HG03039 (cell line): ENCODE data around the gene FNIP2.
"Not testable (repeated sequence)": the region's sequence is repeated elsewhere in the genome, so short reads cannot be mapped to it uniquely, and the experiment has no call there.

Experiments
- ATAC-seq: cut with Tn5 transposase; IDR thresholded peaks from one replicate; pipeline ENCODE4 v1.9.1; 2021; ENCODE audit warnings: mild to moderate bottlenecking, moderate library complexity; ENCODE audit not compliant: unreplicated experiment

The FNIP2 gene

DNA sequence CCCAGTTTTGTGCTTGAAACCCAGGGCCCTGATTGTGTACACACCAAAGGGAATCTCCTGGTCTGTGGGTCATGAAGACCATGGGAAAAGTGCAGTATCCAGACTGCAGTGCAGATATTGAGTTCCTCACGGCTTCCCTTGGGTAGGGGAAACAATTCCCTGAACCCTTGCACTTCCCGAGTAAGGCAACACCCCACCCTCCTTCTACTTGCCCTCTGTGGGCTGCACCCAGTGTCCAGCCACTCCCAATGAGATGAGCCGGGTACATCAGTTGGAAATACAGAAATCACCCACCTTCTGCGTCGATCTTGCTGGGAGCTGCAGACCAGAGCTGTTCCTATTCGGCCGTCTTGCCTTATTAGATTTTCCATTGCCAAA, 134.2 kb downstream of the FNIP2 start:
- ATAC-seq, result no peak

DNA sequence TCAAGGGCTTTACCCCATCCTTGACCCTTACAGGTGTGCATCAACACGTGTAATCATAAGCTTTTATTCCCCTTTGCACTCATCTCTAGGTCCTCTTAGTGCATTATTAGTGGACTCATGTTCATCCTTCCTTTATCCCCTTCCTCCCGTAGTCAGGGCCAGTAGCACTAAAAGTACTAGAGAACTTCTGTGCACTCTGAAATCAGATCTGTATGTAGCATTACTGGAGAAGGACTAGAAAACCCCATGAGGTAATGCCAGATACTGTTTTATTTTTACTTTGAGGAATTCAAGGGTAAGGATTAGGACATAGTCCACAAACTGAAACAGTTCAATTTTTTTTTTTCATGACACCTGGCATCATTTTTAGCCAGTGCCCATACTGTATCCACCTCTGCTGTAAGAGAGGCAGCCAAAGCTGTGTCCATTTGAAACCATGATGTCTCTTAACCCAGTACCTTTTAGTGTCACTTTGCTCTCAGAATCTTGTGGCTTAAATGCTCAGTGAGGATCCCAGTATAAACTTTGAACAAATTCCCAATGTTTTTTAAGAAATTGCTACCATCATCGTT, 134.7 kb downstream of the FNIP2 start:
- no peak for ATAC-seq

DNA sequence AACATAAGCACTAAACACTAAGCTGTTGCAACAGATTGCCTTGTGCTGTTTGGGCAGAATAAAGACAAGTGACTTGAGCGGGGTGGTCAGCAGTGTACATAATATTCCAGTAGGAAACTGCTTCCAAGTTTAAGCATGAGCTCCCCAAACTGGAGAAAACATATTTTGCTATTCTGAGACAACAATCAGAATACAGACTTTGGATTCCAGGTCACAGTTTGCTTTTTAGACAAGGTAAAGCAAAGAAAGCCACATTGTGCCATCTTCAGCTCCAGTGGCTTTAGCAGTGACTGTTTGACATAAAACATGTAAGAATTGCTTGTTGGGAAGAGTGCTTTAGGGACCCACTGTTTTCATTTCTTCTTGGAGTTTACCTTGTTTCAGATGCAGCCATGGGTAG, 136.0 kb downstream of the FNIP2 start:
- ATAC-seq, result no peak

DNA sequence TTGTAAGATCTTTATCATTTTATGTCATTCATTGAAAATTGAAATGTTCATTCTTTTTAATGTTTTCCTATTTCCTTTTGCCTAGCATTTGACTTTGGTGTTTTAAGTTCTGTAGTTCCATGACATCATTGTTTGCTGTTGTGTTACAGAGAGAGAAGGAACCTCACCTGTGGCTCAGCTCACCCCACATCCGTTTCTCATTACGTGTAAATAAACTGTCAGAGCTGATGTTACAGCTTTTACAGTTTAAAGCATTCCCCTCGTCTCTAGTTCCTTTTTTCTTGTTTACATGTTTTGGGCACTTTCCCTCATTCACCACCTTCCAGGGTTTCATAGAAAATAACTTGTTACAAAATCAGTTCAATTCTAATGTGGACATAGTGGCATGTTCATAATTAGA, 137.2 kb downstream of the FNIP2 start:
- ATAC-seq, result peak; percentile 78

DNA sequence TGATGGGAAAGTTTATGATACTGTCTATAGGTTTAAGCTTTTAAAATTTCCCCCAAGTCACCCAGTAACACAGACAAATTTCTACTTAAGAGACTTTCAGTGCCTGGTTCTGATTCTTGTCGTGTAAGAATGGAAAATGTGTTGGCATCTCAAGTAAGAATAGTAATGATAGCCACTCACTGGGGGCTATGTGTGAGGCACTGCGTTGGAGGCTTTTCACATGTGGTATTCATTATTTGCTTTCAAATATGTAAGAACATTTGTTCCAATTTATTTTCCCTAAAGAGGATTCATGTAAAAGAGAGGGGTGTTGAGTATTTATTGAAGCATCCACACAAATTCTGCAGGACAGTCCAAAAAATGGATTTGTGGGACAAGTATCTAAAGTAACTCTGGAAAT, 143.6 kb downstream of the FNIP2 start:
- no peak for ATAC-seq

DNA sequence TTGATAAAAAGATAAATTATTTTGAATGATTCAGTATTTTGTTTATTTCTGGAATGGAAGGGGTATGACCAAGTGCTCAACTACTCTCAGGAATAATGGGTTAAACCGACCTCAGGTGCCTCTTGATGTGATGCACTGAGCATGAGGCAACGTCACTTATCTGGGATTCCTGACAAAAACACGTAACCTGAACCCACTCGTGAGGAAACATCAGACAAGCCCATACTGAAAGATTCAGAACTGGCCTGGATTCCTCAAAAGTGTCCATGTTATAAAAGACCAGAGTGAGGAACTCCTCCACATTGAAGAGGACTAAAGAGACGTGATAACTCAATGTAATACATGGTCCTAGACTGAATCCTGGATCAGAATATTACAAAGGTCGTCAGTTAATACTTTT, 144.0 kb downstream of the FNIP2 start:
- ATAC-seq, result no peak

DNA sequence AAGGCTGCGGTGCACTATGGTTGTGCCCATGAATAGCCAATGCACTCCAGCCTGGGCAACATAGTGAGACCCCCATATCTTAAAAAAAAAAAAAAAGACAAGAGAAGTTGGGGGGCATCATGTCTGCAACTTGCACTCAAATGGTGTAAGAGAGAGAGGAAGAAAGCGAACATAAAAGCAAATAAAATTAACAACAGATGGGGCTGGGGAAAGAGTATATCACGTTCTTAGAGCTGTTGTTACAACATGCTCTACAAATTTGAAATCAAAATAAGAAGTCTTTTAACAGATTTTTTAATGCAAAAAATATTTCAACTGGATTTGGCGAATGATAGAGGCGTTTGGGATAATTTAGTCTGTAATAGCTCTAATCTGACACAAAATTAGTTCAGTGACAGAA, 144.9 kb downstream of the FNIP2 start:
- ATAC-seq, result no peak

DNA sequence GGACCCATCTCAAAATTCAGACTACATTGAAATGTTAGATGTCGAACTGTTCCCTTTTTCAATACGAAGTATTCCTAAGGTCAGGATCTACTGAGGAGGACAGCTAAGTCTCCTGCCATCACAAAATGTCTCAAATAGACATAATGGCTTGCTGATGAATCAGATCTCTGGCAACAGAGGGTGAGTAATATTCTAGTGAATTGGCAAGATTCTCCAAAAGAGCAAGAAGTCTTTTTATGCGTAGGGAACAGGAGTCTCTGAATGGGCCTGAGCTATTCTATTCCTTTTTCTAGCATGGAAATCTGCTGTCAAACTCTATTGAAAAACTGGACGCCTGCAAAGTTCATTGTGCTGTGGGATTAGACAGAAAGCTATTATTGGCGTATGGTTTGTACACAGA, 145.4 kb downstream of the FNIP2 start:
- no peak for ATAC-seq

DNA sequence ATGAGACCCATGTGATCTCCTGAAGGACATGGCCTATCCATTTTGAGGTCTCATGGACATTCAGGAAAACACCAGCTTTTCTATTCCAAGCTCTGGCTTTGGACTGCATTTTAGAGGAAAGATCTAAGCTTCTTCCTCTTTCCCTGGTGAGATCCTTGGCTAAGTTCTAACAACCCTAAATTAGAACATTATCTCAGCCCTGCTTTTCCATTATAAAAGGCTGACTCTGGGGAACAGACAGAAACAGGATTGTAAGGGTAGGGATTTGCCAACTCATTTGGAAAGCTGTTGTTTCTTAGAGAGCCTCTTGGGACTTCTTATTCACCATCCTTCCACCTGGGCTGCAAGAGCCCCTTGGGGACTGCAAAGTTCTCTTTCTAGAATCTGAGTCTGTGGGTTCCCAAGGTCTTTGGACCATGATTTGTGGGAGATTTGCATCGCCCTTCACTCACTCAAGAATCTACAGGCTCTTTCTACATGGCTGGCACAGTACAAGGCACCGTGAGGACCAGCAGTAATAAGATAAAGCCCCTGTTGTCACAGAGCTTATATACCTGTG, 146.9 kb downstream of the FNIP2 start:
- no peak for ATAC-seq

DNA sequence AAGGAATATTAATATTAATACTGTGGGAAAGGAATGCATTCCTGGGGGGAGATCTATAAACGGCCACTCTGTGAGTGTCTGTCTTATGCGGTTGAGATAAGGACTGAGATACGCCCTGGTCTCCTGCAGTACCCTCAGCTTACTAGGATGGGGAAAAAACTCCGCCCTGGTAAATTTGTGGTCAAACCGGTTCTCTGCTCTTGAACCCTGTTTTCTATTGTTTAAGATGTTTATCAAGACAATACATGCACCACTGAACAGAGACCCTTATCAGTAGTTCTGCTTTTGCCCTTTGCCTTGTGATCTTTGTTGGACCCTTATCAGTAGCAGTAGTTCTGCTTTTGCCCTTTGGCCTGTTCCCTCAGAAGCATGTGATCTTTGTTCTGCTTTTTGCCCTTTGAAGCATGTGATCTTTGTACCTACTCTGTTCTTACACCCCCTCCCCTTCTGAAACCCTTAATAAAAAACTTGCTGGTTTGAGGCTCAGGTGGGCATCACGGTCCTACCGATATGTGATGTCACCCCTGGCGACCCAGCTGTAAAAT, 151.7 kb downstream of the FNIP2 start:
- not testable (repeated sequence) for ATAC-seq

DNA sequence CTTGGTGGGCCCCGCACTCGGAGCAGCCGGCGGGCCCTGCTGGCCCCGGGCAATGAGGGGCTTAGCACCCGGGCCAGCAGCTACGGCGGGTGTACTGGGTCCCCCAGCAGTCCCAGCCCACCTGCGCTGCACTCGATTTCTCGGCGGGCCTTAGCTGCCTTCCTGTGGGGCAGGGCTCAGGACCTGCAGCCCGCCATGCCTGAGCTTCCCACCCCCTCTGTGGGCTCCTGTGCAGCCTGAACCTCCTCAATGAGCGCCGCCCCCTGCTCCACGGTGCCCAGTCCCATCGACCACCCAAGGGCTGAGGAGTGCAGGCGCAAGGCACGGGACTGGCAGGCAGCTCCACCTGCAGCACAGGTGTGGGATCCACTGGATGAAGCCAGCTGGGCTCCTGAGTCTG, 158.9 kb downstream of the FNIP2 start:
- not testable (repeated sequence) for ATAC-seq

DNA sequence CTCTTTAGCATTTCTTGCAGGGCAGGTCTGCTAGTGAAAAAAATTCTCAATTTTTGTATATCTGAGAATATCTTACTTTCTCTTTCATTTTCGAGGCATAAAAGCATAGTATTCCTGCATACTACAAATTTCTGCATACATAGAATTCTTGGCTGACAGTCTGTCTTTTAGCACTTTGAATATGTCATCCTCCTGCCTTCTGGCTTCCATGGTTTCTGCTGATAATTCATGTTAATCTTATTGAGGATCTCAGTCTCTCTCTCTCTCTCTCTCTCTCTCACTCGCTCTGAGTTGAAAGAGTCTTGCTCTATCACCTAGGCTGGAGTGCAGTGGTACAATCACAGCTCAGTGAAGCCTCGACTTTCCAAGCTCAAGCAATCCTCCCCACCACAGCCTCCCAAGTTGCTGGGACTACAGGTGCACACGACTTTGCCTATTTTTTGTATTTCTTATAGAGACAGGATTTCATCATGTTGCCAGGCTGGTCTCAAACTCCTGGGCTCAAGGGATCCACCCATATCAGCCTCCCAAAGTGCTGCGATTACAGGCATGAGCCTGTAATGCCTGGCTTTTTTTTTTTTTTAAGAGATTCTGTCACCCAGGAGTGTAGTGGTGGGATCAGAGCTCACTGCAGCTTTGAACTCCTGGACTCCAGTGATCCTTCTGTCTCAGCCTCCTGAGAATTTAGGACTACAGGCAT, 161.3 kb downstream of the FNIP2 start:
- ATAC-seq, result no peak

DNA sequence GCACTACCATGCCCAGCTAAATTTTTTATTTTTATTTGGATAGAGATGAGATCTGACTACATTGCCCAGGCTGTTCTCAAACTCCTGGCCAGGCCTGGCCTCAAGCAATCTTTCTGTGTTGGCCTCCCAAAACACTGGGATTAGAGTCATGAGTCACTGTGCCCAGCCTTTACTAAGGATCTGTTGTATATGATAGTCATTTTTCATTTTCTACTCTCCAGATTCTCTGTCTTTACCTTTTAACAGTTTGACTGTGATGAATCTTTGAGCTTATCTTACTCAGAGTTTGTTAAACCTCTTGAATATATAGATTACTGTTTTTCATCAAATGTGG, 161.8 kb downstream of the FNIP2 start:
- ATAC-seq, result no peak

DNA sequence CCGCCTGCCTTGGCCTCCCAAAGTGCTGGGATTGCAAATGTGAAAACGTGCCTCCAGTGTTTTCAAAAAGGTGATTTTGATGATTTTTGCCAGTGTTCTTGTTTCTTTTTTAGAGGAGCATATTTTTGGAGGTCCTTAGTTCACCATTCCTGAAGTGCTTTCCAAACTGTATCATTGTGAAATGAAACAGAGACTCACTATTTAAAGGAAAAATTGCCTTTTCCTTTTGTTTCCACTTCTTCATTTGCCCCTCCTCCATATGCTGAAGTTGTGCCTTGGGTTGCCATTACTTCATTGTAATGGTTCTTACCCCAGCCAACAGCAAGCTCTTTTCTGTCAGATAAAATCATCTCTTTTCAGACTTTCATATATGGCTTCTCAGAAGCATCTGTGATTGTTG, 164.4 kb downstream of the FNIP2 start:
- no peak for ATAC-seq

DNA sequence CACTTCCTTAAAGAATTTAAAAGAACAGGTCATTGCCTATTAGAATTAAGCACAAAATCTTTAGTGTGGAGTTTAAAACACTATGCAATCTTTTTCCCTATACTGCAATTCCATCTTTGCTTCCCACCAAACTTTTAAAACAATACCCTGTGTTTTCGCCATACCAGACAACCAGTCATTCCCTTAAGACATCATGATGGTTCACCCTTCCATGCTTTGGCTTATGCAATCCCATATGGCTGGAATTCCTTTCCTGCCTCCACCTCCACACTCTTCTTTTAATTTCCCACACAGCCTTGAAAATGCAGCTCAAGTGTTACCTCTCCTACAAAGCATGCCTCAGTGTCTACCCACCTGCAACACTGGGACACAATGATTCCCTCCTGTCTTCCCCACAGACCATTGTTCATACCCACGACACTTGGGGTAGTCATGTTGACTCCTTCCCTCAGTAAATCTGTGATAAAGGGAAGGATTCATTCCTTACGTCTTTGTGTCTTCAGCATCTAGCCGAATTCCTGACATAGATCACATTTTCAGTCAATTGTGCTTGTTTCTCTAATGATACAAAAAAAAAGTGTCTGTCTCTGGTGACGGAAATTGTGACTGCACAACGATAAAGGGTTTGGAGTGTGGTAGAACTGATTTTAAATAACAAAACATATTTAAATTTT, 166.3 kb downstream of the FNIP2 start:
- ATAC-seq, result no peak

DNA sequence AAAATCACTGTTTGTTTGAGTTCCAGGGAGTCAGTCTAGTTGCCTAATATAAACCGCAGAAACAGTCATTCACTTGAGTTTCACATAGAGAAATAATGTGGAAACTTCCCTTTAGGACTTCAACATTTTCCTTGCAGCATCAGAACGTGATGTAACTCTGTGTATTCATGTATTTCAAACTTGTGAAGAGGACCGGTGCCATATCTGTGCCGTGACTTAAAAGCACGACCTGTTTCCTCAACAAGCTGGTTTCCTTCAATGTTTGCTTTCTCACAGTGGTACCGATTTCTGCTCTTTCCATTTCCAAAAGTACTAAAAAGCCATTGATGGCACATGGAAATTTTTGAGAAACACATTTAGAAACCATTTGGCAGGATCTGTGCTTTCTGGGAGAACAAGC, 167.4 kb downstream of the FNIP2 start:
- ATAC-seq, result no peak

DNA sequence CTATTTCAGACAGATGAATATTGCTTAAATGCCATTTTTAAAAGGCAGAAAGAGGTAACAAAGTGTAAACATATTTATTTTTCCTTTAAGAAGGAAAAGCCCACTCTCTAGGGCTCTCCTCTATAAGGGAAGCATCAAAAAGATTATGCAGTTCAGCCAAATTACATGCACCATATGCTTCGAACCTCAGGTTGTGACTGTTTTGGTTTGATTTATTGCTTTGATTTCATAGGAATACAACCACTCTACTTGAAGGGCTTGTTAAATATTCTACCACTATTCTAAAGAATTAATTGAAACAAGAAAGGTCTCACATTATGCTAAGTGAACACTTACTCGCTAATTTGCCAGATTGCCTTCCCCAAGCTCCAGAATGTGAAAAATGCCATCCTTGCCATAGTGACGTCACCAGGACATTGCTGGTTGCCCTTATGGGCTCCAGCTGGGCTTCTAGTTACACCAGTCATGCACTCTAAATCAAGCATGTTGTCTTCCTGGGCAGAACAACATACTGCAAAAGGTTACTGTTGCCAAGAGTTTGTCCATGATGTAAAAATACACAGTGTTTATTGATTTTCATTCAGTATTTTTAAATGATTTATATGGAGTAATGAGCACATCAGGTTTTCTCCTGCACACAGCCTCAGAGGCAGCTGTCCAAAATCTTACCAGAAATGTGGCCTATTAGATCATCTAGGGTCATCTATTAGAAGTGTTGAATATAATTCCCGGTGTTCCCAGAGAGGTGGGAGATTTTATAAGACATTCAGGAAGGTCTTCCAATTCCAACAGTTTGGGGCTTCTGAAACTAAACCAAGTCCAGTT, 169.6 kb downstream of the FNIP2 start:
- no peak for ATAC-seq

DNA sequence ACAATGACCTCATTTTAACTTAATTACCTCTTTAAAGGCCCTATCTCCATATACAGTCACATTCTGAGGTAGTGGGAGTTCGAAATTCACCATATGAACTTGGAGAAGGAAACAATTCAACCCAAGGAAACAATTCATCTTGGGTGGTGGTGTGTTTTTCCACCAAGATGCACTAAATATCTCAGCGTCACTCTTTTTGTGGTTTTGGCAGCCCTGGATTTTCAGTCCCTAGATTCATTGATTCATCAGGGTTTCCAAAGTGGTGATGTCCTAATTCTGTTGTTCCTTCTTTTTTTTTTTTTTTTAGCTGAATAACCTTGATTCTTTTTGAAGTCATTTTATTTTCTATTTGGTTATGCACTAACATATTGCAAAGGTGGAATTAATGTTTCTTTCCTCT, 171.4 kb downstream of the FNIP2 start:
- no peak for ATAC-seq

DNA sequence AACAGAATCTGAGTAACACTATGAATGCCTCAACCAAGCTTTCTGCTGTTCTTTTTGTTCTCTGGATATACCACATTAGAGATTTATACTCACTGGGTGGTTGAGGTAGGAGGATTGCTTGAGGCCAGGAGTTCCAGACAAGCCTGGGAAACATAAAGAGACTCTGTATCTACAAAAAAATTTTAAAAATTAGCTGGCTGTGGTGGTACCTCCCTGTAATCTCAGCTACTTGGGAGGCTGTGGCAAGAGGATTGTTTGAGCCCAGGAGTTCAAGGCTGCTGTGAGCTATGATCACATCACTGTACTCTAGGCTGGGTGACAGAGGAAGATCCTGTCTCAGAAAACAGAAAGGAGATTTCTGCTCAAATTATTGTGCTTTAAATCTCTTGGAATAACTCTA, 172.5 kb downstream of the FNIP2 start:
- no peak for ATAC-seq

DNA sequence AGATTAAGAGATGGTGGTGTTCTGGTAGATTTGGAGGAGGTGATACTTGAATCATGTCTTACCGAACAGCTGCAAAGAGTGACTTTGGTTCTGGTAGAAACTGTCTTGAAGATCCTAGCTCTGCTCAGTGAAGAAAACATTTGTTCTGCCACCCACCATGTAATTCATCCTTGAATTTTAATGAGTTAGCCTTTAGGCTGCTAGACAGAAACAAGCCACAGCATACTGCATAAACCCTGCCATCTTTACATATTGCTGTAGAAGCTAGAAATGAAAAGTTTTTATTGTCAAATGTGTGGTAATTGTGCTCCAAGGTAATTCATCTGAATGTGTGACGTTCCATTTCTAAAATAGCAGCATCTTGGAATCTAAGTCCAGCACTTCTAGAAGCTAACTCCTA, 173.1 kb downstream of the FNIP2 start:
- no peak for ATAC-seq

DNA sequence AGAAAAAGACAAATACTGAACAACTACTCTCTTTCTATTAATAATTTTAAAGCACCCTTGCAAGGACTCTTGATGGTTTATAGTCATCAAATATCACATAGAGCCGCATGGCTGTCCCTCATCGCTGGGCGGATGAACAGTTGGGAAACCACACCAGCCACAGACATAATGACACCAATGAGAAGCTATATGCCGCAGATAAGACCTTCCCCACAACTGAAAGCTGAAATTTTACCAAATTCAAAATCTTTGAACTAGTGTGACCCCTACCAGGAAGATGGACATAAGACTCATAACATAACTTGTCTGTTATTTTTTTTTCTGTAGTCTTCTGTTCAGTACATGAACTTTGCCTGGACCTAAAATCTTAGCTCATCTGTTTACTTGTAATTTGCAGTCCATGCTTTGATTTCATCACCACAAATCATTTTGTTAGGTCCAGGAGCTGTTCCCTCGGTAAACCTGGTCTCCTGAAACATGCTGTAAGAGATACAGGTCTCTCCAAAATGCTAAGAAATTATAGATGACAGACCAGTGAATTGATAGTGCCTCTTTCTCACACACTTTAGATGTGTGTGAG, 176.8 kb downstream of the FNIP2 start:
- ATAC-seq, result no peak
